HCT116 (cell line): ENCODE results near the gene MUC22.

Experiments
- POLR2AphosphoS5 ChIP-seq: IDR thresholded peaks from 2 replicates; pipeline ENCODE4 v1.6.1; 2011; ENCODE audit warnings: mild to moderate bottlenecking, low read depth, low read length, moderate library complexity
- REST ChIP-seq: IDR thresholded peaks from 2 replicates; pipeline ENCODE4 v1.6.1; 2012; ENCODE audit warnings: low read depth
- ZBTB33 ChIP-seq: IDR thresholded peaks from 2 replicates; pipeline ENCODE4 v1.6.1; 2011; ENCODE audit warnings: mild to moderate bottlenecking, low read length, moderate library complexity; ENCODE audit not compliant: insufficient replicate concordance; ENCODE audit errors: extremely low read depth

GRCh38 chr6:31055441-31055840, 45.2 kb downstream of the MUC22 start:
- no peak for TF ChIP-seq ZBTB33
- TF ChIP-seq POLR2AphosphoS5: no peak
- TF ChIP-seq REST: no peak
